GM21390 (cell line): ENCODE measurements around the gene SERPINE2.
A peak's percentile ranks its signal among the peaks of the same experiment; 100 is the strongest.

Experiments used
- ATAC-seq: cut with Tn5 transposase; IDR thresholded peaks from one replicate; pipeline ENCODE4 v1.9.1; 2021; ENCODE audit not compliant: unreplicated experiment

The SERPINE2 gene

GRCh38 chr2:223944166-223944702, 94.9 kb downstream of the SERPINE2 start:
- ATAC-seq: peak; percentile 24

GRCh38 chr2:223943561-223944008, 95.5 kb downstream of the SERPINE2 start:
- no peak for ATAC-seq

- ATAC-seq: no peak
Observed at GRCh38 chr2:223943135-223943534, 96.0 kb downstream of the SERPINE2 start.

GRCh38 chr2:223941579-223942277, 97.4 kb downstream of the SERPINE2 start:
- ATAC-seq: peak; percentile 41

GRCh38 chr2:223939438-223939837, 99.6 kb downstream of the SERPINE2 start:
- ATAC-seq: peak; percentile 35

GRCh38 chr2:223937535-223937934, 101.6 kb downstream of the SERPINE2 start:
- ATAC-seq: no peak

DNA sequence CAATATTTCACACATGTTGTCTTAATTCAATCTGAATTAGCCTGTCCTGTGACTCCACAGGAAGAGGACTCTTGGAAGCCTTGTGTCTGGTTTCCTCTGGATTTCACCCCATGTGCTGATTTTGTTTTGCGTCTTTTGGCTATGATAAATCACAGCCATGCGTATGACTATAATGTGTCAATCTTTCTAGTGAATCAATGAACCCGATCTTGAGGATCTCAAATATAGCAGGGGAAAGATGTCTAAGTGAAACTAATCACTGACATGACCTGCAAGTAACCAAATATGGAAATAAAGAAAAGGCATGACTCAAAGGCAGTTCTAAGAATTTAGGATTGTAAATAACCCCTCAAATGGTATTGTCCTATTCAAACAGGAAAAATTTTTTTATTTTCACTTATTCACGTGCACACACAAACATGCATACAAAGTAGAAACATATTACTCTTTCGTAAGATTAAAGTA, 102.2 kb downstream of the SERPINE2 start:
- ATAC-seq: peak; percentile 34

GRCh38 chr2:223935459-223936125, 103.5 kb downstream of the SERPINE2 start:
- ATAC-seq: no peak

- ATAC-seq: no peak
Observed at GRCh38 chr2:223934870-223935269, 104.2 kb downstream of the SERPINE2 start.

- ATAC-seq: no peak
Observed at GRCh38 chr2:223932816-223933800, 106.0 kb downstream of the SERPINE2 start.

DNA sequence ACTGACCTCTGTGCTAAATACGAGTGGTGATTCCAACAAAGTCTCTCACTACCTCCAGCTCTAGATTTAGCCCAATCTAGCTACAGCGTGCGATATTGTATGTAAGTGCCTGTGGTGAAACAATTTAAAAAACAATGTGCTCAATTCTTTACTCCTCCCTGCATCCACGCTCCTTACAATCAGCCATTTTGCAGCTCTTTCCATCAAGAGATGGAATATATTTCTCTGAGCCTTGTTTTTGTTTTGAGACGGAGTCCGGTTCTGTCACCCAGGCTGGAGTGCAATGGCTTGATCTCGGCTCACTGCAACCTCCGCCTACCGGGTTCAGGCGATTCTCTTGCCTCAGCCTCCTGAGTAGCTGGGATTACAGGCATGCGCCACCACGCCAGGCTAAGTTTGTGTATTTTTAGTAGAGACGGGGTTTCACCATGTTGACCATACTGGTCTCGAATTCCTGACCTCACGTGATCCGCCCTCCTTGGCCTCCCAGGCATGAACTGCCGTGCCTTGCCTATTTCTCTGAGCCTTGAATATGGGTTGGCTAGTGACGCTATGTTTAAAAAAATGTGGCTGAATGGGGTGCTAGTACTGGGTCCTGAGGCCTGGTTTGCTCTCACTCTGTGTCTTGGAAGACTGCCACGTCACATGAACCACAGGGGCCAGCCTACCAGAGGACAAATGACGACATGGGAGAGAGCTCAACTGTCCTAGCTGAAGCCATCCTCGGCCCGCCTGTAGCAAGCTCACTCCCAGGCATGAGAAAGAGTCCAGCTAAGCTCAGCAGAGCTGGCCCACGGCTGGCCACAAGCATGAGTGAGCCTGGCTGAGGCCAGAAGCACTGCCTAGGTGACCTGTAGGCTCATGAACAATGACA, 108.7 kb downstream of the SERPINE2 start:
- no peak for ATAC-seq

DNA sequence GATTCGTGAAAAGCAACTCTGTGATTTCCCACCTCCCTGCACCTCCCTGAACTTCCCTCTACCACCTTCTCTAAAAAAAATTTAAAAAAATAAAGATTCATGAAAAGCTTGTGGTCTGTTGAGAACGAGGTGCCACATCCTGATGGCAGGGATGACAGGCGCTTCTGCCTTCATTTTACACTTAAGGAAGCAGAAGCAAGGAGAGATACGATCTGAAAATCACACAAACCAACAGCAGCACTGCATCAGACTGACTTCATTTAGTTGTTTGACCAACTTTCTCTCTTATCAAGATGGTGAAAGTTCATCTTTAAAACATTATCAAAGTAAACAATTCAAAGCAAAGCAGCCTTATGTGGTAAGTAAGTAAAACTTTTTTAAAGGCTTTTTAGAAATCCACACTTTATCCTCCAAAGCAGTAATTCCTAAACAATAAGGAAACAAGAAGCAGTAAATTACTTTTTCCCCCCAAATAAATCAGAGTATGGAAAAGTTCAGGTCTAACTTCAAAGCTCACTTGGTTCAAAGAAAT, 109.4 kb downstream of the SERPINE2 start:
- ATAC-seq: peak; percentile 53

DNA sequence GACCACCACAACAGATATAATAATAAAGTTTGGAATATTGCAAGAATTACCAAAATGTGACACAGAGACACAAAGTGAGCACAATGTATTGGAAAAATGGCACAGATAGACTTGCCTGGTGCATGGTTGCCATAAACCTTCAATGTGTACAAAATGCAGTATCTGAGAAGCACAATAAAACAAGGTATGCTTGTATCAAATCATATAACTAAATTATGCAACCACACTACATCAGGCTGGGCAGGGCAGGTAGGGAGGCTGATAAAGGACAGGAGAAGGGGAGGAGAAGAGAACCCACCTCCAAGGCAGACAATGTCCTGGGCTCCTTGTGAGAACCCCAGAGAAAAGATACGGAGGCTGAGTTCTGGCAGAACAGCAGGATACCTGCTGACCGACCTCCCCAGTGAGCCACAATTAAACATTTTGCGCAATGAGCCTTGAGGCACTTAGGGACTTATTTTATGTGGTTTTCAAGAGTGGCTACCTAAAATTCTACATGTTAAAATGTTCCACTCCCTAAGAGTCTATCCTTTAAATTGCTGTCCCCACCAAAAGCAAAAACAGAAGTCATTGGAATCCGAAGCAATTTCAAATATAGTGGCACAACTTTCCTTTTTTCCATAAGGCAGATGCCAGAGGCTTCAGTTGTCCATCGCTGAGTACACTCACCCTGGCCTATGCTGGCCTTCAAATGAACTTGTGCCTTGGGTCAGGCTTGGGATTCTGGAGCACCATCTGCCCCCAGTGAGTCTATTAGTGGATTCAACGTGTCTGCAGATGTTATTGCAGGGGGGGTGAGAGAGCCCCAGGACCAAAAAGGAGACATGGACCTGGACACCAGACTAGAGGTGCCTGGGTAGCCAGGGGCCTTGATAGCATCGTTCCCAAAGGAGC, 110.7 kb downstream of the SERPINE2 start:
- no peak for ATAC-seq

DNA sequence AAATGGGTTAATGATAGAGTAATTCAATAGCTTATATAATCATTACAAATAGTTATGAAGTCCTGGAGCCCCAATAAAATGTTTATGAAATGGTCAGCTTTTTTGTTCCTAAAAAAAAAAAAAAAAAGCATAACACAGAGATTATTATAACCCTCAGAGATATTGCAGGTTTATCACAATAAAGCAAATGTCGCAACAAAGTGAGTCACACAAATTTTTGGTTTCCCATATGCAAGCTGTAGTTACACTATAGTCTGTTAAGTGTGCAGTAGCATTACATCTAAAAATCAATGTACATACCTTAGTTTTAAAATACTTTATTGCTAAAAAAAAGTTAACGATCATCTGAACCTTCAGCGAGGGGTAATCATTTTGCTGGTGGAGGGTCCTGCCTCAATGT, 114.0 kb downstream of the SERPINE2 start:
- ATAC-seq: no peak
